HG02798 (cell line): ENCODE results near the gene SDR39U1.

Experiments used
- ATAC-seq: cut with Tn5 transposase; IDR thresholded peaks from one replicate; pipeline ENCODE4 v1.9.1; 2021; ENCODE audit warnings: mild to moderate bottlenecking; ENCODE audit not compliant: unreplicated experiment, poor library complexity

The SDR39U1 gene

DNA sequence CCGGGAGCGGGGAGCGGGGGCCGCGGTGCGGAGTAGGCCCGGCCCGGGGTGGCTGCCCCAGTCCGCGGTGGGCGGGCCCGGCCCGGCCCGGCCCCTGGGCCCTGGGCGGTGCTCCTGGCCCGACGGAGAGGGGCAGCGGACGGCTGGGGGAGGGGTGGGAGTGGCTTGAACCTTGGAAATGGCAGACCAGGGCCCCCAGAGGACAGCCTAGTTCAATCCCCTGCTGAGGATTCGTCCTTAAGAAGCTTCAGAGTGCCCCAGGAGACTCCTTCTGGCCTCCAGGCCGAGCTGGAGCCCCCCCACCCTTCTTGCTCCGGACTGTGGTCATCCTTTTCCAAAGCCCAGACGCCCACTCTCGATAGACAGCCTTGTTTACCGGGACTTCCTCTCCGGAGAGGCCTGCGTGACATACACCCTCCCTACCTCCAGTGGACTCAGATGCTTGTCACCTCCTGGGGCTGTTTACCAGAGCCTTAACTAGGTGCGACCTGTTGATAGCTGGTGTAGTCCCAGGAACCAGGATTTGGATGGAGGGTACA, 12.4 kb downstream of the SDR39U1 start:
- peak; percentile 71 for ATAC-seq

- ATAC-seq, result peak; percentile 86
Measured at GRCh38 chr14:24429395-24430142, 13.0 kb downstream of the SDR39U1 start, which contains the start of the genes CBLN3 and KHNYN. Gene CBLN3, minus strand, starts transcription at chr14:24429668. Its CDS starts 614 bp downstream, at chr14:24429054. Gene KHNYN, plus strand, starts transcription at chr14:24429954. Its CDS starts 777 bp downstream, at chr14:24430731.

DNA sequence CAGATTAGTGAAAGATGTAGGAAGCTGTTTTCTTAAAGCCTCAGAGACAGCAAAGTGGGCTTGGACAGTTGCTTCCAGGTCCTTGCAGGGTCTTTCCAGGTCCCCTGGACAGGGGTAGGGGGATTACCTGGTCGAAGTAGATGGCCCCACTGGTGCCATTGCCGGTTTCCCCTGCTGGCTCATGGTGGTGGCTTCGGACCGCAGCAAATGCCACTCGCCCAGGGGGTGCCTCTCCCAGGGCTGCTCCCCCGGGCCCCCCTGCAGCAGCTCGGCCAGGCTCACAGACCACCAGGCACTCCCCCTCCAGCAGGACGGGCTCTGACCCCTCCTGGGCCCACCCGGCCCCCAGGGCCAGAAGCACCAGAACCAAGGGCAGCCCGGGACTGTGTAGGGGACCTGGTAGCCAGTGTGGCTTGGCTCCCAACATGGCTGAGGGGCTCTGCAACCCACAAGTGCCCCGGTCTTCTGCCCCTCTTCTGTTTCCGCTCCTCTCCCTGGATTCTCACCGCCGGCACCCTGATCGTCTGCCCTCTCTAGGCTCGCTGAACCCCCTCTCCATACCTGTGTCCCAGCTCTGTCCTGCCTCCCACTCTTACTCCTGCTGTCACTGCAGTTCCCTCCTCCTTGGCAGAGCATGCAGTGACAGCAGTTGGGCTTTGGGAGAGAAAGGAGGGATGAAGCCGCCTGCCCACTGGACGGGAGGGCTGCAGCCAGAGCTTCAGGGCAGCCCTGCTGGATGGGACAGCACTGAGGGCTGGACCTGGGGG, 13.8 kb downstream of the SDR39U1 start:
- ATAC-seq, result no peak

DNA sequence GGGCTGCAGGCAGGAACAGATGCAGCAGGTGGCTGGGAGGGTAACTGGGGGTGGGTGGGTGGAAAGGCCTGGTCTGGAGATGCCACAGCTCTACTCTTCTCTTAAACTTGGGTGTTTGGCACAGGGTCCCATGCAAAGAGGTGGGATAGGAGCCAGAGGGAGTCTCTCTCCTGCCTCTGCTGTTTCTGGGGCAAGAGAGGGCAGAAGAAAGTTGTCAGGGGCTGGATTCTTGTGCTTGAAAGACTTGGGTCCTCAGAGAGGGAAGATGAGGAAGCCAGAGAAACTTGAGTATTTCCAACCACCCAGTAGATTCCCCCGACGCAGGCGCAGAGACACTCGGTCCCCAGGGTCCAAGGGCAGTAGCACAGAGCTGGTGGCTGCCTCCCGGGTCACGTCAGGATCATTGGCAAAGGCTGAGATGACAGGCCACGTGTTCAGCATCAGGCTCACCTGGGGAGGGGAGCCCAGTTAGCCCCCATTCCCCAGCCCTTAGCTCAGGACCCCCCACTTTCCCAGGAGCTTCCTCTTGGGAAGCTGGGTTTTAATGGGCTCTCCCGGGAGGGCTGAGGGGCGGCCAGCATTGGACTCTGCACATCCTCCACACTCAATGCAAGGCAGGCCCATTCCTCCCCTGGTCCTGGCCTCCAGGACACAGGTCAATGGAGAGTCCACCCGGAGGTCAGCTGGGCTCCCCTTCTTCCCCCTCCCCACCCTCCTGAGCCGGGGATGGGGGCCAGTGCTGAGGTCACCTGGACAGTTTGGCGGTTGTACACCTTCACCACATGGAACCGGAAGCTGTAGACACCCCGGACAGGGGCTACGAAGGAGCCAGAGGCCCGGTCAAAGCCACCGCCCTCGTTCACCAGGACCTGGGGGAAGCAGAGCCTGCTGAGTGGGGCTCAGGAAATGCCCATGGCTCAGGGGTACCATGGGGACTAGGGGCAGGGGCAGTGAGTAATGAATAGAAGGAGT, 14.8 kb downstream of the SDR39U1 start:
- no peak for ATAC-seq

DNA sequence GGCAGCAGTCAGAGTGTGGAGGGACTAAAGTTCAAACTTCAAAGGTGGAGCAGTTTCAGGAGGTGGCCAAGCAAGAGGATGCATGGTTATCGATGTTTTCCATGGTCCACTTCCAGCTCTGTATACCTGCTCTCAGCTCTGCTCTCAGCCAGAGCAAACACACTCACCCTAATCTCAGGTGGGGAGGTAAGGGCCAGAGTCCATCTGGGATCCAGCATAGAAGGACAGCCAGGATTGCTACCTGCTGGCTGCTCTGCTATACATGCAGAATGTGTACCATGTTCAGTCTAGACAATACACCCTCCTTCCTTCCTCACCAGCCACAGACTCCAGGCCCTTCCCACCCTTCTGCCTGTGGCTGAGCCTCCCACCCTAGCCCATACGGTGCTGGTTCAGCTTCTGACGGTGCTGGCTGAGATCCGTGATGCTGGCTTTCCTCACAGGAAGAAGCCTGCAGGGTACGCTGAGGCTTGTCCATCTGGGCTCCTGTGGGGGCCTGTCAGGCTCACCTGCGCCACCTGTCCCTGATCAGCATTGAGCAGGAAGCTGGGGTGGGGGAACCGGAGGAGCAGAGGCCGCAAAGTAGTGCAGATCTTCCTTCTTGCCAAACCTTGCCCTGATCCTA, 15.6 kb downstream of the SDR39U1 start:
- no peak for ATAC-seq

DNA sequence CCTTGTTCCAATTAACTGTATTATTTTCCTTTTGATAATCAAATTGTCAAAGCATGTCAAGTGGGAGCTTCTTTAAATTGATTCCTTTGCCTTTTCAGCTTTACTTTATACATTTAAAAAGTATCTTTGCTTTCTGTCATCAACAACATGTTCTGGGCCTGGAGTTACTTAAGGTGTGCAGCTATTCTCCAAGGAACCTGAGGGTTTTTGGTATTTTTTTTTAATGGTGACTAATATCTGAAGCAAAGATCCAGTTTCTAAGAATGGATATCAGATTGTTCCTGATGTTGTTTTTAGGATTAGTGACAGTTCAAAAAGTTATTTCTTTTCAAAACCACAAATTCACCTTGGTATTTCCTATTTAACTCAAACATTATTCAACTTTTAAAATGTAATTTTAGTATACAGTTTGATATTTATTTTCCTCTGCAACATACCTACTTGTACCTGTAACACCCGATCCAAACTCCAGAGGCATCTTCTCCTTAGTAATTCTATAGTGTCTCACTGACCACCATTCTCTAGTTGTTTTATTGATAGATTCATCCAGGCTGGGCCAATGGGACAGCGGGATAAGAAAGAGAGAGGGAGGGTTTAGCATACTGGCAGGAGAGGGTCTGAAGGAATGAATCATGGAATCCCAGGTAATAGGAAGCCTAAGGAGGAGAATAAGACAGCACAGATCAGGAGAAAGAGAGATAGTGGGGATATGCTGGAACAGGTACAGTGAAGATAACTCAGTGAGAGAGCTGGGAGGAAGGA, 16.2 kb downstream of the SDR39U1 start:
- no peak for ATAC-seq

DNA sequence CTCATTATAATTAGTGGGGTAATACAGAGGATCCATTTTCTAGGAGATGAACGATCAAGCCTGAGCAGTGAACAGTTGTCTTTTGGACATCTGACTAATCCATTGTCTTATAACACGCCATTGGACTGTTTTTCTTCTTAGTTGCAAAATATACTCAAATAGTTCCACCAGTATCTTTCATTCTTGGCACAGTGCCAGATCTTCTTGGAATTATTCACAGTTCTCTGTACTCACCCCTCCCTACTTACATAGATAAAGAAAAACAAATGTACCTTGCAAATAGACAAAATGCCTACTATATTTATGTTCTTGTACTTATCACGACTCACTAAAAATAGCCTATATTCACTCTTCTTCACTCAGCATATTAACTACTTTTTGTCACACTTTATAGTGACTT, 16.9 kb downstream of the SDR39U1 start:
- no peak for ATAC-seq

GRCh38 chr14:24422694-24423601, 19.6 kb downstream of the SDR39U1 start:
- ATAC-seq, result no peak

DNA sequence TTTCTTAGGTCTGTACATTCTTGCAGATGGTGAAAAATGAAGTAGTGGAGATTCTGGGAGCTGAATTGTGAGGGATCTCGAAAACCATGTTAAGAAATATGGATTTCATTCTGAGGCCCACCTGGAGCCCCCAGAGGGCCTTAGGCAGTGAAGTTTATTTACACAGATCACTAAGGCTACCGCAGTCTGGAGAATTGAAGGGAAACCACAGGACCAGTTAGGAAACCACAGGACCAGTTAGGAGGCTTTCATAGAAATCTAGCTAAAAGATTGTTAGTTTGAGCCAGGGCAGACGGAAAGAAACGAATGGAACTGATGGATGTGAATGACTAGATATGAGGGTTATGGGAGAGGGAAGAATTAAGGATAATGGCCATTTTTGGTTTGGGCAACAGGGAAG, 20.3 kb downstream of the SDR39U1 start:
- ATAC-seq, result no peak

GRCh38 chr14:24418492-24418873, 24.1 kb downstream of the SDR39U1 start:
- ATAC-seq, result no peak

DNA sequence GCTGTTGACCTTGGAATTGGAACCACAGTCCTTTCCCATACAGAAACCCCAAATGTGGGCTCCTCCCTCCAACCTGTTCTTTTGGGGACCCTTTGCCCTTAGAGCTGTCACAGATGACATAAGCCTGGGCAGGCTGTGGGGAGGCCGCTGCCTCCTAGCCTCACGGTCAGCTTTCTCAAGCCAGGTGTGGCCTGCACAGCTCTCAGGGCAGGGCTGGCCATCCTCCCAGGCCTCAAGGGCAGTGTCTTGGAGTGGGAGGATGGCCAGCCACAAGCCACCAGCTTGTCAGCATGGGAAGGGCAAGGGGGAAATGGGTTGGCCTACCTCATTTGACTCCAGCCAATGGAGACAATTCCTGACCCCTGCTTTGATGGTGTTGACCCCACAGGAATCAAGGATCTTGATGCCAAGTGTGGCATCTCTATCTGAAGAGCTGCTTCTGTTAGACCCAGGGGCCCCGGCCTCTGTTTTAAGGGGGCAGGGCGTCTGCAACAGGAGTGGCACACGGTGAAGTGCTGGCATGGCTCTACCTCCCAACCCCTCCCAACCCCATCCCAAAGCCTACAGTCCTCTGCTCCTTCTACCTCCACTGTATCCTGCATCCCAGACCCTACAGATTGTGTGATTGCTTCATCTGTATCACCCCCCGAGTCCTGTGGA, 24.6 kb downstream of the SDR39U1 start:
- ATAC-seq, result no peak

DNA sequence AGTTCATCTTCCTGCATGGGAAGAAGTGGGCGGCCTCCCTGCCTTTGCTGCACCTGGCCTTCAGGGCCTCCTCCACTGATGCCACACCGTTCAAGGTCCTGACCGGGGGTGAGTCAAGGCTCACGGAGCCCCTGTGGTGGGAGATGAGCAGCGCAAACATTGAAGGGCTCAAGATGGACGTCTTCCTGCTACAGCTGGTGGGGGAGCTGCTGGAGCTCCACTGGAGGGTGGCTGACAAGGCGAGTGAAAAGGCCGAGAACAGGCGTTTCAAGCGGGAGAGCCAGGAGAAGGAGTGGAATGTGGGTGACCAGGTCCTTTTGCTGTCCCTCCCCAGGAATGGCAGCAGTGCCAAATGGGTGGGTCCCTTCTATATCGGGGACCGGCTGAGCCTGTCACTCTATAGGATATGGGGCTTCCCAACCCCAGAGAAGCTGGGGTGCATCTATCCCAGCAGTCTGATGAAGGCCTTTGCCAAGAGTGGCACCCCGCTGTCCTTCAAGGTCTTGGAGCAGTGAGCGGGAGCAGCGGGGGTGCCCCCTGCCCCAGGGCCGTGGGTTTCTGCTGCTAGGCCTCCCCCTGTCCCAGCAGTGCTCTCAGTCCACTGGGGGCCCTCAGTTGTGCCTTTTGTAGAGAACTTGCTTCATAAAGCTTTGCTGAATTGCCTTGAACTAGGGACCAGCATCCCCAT, 25.5 kb downstream of the SDR39U1 start:
- no peak for ATAC-seq

- no peak for ATAC-seq
Measured at GRCh38 chr14:24416254-24416931, 26.2 kb downstream of the SDR39U1 start.

DNA sequence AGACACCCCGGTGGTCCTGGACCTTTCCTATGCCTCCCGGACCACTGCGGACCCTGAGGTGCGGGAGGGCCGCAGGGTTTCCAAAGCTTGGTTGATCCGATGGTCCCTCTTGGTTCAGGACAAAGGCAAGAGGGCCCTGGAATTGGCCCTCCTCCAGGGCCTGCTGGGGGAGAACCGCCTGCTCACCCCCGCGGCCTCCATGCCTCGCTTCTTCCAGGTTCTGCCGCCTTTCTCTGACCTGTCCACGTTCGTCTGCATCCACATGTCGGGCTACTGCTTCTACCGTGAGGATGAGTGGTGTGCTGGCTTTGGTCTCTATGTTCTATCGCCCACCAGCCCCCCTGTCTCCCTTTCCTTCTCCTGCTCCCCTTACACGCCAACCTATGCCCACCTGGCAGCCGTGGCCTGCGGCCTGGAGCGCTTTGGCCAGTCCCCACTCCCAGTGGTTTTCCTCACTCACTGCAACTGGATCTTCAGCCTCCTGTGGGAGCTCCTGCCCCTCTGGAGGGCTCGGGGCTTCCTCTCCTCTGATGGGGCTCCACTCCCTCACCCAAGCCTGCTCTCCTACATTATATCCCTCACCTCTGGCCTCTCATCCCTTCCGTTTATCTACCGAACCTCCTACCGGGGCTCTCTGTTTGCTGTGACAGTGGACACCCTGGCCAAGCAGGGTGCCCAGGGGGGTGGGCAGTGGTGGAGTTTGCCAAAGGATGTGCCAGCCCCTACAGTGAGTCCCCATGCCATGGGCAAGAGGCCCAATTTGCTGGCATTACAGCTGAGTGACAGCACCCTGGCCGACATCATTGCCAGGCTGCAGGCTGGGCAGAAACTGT, 26.9 kb downstream of the SDR39U1 start:
- no peak for ATAC-seq

DNA sequence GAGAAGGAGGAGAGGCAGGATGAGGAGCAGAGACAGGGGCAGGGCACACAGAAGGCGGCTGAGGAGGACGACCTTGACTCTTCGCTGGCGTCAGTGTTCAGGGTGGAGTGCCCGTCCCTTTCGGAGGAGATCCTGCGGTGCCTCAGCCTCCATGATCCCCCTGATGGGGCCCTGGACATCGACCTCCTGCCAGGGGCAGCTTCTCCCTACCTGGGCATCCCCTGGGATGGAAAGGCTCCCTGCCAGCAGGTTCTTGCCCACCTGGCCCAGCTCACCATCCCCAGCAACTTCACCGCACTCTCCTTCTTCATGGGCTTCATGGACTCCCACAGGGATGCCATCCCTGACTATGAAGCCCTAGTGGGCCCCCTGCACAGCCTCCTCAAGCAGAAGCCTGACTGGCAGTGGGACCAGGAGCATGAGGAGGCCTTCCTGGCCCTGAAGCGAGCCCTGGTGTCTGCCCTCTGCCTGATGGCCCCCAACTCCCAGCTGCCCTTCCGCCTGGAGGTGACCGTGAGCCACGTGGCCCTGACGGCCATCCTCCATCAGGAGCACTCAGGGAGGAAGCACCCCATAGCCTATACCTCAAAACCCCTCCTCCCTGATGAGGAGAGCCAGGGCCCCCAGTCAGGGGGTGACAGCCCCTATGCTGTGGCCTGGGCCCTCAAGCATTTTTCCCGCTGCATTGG, 27.7 kb downstream of the SDR39U1 start:
- no peak for ATAC-seq
